GM18502 (cell line): ENCODE data around the gene CFAP54.
A peak's percentile ranks its signal among the peaks of the same experiment; 100 is the strongest.
"Not testable (repeated sequence)": the region's sequence is repeated elsewhere in the genome, so short reads cannot be mapped to it uniquely, and the experiment has no call there.

Experiments used
- ATAC-seq: cut with Tn5 transposase; IDR thresholded peaks from one replicate; pipeline ENCODE4 v1.9.1; 2021; ENCODE audit warnings: mild to moderate bottlenecking; ENCODE audit not compliant: unreplicated experiment, poor library complexity

The CFAP54 gene

DNA sequence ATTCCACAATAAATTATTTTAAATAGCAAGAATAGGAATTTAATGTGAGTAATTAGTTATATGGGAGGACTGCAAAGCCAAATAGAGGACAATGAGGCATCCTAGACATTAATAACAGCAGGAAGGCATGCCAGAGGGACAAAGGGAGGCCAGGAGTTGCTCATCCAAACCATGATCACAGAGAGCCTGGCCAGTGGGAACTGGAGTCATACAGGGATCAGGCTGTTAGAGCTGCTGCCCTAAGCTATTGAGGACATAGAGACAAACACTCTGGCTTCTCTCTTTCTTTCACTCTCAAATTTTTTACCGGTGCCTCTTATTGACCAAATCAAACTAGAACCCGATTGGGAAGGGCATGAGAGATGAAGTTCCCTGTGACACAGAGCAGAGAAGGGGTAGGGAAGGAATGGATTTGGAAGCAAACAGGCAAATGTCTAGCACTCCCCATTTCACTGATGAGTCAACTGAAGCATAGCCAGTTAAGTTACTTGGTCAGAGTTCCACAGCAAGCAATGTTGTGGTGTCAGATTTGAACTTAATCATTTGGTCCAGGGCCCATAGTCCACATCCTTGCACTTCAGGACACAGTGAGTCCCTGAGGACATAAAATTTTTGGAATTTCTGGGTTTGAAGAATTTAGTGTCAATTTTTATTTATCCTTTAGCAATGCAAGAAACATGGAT, 17.9 kb upstream of the CFAP54 start:
- ATAC-seq, result no peak

DNA sequence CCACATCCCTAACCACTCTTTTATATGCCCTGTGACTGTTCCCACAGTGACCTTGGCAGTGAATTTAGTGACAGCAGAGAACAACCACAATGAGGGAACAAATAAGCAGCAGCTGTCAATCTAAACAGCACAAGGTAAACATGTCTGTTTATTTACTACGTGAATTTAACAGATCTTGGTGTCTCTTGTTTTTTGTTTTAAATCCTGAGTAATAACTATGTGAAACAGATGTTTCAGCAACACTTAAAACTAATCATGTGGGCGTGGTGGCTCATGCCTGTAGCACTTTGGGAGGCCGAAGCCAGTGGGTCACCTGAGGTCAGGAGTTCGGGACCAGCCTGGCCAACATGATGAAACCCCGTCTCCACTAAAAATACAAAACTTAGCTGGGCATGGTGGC, 17.0 kb upstream of the CFAP54 start:
- no peak for ATAC-seq

GRCh38 chr12:96473394-96474093, 15.8 kb upstream of the CFAP54 start:
- ATAC-seq, result no peak

DNA sequence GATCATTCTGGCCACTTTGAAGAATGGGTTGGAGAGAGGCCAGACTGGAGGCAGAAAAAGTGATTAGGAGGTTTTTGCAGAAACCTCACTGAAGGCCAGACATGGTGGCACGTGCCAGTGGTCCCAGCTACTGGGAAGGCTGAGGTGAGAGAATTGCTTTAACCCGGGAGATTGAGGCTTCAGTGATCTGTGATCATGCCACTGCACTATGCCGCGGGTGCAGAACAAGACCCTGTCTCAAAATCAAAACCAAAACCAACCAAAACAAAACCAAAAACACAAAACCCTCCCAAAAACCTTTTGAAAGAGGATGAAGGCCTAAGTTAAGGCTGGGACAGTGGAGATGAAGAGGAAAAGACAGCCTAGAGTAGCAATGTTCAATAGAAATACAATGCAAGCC, 15.2 kb upstream of the CFAP54 start:
- no peak for ATAC-seq

- ATAC-seq, result no peak
These were observed 11.4 kb upstream of the CFAP54 start for GRCh38 chr12:96478011-96478410.

DNA sequence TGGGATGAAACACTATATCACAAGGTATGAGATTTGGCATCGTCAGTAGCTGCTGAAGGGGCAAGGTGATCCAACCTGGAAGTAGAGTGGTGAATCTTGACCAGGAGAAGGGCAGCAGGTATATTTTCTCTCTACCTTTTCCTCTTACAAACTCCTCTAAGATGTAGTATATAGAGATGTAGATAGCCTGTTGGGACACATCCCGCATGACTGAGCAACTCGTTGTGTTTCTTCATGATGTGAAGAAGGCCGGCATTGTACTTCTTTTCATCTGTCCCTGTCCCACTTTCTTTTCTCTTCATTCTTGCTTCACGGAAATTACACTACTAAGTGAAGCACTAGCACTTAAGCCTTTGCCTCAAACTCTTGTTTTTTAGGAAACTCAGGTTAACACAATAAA, 7.3 kb upstream of the CFAP54 start:
- no peak for ATAC-seq

GRCh38 chr12:96483116-96483515, 6.3 kb upstream of the CFAP54 start:
- no peak for ATAC-seq

DNA sequence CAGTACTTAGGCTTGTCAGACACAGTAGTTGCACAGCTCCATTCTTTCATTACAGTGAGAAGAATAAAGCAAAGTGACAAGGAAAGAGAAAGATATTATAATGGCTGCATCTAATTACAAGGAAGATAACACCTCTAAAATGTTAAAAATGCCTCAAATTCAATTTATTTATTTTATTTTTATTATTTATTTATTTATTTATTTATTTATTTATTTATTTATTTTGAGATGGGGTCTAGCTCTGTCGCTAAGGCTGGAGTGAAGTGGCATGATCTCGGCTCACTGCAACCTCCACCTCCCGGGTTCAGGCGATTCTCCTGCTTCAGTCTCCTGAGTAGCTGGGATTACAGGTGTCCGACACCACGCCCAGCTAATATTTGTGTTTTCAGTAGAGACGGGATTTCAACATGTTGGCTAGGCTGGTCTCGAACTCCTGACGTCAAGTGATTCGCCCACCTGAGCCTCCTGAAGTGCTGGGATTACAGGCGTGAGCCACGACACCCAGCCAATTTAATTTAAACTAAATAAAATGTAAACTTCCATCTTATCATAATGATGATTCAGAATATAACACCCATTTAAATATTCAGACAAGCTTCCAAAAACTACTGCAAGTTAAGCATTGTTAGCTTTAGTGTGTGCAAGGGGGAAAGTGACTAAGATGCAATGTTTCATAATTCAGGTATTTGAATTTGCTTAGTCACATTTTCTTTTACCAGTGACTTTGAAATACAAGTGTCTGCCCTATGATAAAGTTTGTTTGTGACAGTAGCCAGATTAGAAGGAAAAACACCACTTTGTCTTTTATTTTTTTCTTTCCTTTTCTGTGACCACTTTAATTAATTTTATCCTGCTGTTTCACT, 2.4 kb upstream of the CFAP54 start:
- no peak for ATAC-seq

DNA sequence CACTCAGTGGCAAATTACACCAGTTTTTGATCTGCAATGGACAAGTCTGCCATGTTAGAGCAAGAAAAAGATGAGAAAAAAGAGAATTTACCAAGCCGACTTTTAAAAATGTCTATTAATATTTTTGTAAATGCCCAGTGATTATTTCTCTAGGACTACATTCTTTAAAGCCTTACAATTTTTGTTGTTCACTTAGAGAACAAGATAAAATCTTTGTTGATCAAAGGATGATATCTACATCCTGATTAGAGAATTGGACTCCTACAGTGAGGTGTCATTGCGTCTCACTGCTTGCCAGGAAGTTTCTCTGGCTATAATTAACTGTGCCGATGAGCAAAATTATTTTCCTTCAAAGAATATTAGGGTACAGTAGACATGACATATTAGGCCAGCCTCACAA, 1.7 kb upstream of the CFAP54 start:
- no peak for ATAC-seq

DNA sequence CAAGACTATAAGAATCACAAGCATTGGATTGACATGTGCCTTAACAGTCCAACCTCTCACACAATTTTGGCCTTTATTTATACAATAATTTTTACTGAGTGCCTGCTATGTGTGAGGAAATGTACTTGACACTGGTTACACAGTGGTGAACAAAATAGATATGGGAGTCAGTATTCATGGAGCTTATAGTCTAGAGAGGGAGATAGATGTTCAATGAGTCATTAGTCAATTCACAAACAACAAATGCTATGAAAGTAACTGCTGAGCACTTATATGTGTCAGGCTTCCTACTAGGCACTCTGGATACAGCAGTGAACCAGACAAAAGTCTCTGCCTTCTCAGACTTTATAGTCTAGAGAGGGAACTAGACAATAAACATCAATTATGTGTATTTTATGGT, 3.7 kb downstream of the CFAP54 start:
- ATAC-seq, result no peak

DNA sequence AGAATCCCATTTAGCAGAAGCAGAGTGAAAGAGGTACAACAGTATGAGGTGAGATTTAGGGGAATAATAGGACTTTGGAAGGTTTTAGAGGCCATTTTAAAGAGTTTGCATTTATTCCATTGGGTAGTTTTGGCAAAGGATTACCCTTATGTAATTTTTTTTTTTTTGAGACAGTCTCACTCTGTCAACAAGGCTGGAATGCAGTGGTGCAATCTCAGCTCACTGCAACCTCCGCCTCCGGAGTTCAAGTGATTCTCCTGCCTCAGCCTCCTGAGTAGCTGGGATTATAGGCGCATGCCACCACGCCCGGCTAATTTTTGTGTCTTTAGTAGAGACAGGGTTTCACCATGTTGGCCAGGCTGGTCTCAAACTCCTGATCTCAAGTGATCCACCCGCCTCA, 4.8 kb downstream of the CFAP54 start:
- not testable (repeated sequence) for ATAC-seq

- ATAC-seq, result no peak
These were observed 5.8 kb downstream of the CFAP54 start for GRCh38 chr12:96495155-96495554.

DNA sequence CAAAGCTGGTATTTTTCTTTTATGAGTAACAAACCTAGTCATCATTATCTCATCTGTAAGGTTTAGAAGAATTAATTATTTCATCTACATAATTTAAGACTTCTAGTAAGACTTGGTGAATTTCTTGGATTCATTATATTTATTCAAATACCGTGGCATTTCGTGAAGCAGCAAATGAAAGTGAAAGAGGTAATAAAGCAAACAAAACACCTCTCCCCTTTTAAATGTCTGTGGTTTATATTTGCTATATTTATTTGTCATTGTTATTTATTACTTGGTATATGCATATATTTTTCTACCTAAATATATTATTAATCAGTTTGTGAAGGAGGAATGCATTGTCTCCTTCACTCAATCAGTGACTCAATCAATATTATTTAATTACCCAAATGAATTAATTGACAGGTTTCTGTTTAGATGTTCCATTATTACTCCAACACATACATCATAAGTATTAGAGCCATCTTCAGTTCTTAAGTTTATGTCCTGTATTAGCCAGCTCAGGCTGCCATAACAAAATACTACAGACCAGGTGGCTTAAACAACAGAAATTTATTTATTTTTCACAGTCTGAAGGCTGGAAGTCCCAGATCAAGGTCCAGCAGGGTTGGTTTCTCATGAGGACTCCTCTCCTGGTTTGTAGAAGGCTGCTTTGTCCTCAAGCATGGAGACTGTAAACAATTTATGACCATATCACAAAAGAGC, 6.6 kb downstream of the CFAP54 start:
- ATAC-seq, result peak; percentile 67

DNA sequence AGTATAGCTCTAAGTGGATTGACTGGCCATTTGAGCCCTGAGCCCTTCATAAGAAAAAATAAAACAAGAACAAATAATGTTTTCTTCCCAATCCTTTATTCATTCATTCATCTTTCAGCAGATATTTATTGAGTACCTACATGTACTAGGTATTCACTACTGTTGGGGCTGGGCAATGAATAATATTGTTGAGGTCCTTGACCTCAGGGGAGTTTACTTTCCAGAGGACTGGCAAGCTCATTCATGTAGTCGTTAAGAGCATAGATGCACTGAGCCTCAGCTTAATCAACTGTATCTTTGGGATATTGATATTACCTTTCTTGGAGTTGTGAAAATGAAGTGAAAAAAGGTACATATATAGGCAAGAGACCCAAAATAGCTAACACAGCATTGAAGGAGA, 7.6 kb downstream of the CFAP54 start:
- ATAC-seq, result no peak

GRCh38 chr12:96497855-96498254, 8.5 kb downstream of the CFAP54 start:
- no peak for ATAC-seq

DNA sequence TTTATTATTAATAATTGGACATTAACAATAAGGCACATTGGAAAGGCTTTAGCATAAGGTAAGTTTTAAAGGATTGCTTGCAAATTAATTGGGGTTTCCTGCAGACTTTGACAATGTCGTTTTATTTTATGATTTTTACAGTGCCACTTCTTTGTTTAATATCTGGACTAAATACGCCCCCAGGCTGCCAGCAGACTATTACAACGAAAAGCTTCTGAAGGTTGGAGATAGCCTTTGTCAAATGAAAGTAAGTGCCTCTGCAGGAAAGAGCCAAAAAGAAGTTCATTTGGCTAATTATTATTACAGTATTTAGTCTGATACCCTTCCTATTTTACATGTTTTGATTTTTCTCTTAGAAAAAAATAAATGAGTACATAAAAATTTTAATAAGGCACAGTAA, 11.3 kb downstream of the CFAP54 start:
- no peak for ATAC-seq

- peak; percentile 76 for ATAC-seq
These were observed 11.9 kb downstream of the CFAP54 start for GRCh38 chr12:96501133-96501761.

GRCh38 chr12:96501908-96502307, 12.5 kb downstream of the CFAP54 start:
- no peak for ATAC-seq

GRCh38 chr12:96502477-96502876, 13.1 kb downstream of the CFAP54 start:
- peak; percentile 70 for ATAC-seq

GRCh38 chr12:96502949-96503532, 13.7 kb downstream of the CFAP54 start:
- ATAC-seq, result no peak
